ENCODE results near the gene ACTR5. TPM values are rescaled to one million over a fixed set of nuclear protein-coding genes. Genes with fewer than 3 reads are reported as not detected.

Gene ACTR5
- total and polyA plus RNA-seq, 2 of the 13 experiments (the other 11 are each of a cell fraction or from before 2014, with no cell fraction given), result 19.5 to 20.5 TPM

- Histone ChIP-seq H3K9ac (ENCODE audit: insufficient read depth, low read depth, low read length) (no peak overlapping the region), H2AFZ (ENCODE audit: low read length) (no peak overlapping the region), H3K36me3 (replicated peaks in 1 of 2; ENCODE audit: control insufficient read depth in 1 of 2, insufficient read depth in 2 of 2, low read length in 2 of 2) (no peaks in the 10 kb centered on the region), H4K20me1 (ENCODE audit: insufficient read depth, low read length) (peaks cover 8% of the 10 kb centered on the region; the same call in 1 of the 2 replicates), H3K9me3 (ENCODE audit: low read length) (no peaks in the 10 kb centered on the region), H3K79me2 (ENCODE audit: insufficient read depth, low read length) (no peaks in the 10 kb centered on the region), H3K4me2 (ENCODE audit: low read depth, low read length) (no peak overlapping the region), H3K4me3 (replicated peaks in 1 of 3; ENCODE audit: insufficient read depth in 1 of 3, low read depth in 2 of 3, low read length in 3 of 3) (no peak overlapping the region), H3K4me1 (ENCODE audit: insufficient read depth, low read length) (peaks cover 11% of the 10 kb centered on the region), H3K27me3 (ENCODE audit: control insufficient read depth in 1 of 2, insufficient read depth in 2 of 2, low read length in 2 of 2) (peaks cover 47 to 98% of the 10 kb centered on the region in 2 experiments), H3K27ac (ENCODE audit: extremely low read length, insufficient read depth, low read length) (no peak overlapping the region)
- intact Hi-C loops (cut with micrococcal nuclease; ENCODE audit: unreplicated experiment), result loop anchor here (1.0 to 5.0 kb wide), 3 partner anchors 25 to 322 kb away; no protein-coding TSS in a partner anchor
- DNase-seq (ENCODE audit: low spot score) (peak; percentile 75), FAIRE-seq (no peak), ATAC-seq (peak; percentile 84)
- ChIA-PET CTCF (ENCODE audit: low intra/inter-chr PET ratio, low total read pairs) (interaction anchor here (0.7 to 3.4 kb wide), 5 partner anchors 25 to 81 kb away, joined by 3 to 24 read pairs (median 9); no protein-coding TSS in a partner anchor), POLR2A (no interaction called here)
- in situ Hi-C loops (cut with HindIII; ENCODE audit: extremely low pct_ligation_motif_present, low pct_unique_long_range_greater_than_20kb), result loop anchor here (25.0 kb wide), 1 partner anchor 289 kb away; the partner anchor contains the start of gene SNHG17
- 43% methylated on average over 44 of the region's 53 CpGs for WGBS (ENCODE audit: low lambda C conversion rate)
- BruUV-seq (replicated peaks), result no TSS peak
- TF ChIP-seq CHCHD3 (CRISPR knock-in tag; IDR thresholded peaks at IDR 0.05), result no peak
- no peak; the same call in 1 of the 2 replicates for TF ChIP-seq ZNF552 (CRISPR knock-in tag; IDR thresholded peaks at IDR 0.05; ENCODE audit: borderline replicate concordance)
- TF ChIP-seq SRF (IDR thresholded peaks at IDR 0.05; ENCODE audit: low read depth, low read length), result 0 out of 2 replicates have a peak, but pooled peaks have one; percentile 10
- peak; percentile 46; the same call in 1 of the 2 replicates for TF ChIP-seq ZNF121 (CRISPR knock-in tag; IDR thresholded peaks at IDR 0.05)
- TF ChIP-seq, protein P1, sequence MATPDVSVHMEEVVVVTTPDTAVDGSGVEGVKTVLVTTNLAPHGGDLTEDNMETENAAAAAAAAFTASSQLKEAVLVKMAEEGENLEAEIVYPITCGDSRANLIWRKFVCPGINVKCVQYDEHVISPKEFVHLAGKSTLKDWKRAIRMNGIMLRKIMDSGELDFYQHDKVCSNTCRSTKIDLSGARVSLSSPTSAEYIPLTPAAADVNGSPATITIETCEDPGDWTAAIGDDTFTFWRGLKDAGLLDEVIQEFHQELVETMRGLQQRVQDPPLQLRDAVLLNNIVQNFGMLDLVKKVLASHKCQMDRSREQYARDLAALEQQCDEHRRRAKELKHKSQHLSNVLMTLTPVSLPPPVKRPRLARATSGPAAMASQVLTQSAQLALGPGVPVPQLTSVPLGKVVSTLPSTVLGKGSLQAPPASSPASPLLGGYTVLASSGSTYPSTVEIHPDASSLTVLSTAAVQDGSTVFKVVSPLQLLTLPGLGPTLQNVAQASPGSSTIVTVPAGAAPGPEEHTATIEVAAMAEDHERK (CRISPR knock-in tag; IDR thresholded peaks at IDR 0.05; ENCODE audit: low read depth), result no peak
- peak; percentile 72 for TF ChIP-seq SMC3 (IDR thresholded peaks at IDR 0.05; ENCODE audit: low read length)
- TF ChIP-seq FOXK1 (CRISPR knock-in tag; IDR thresholded peaks at IDR 0.05; ENCODE audit: borderline replicate concordance, low read depth), result 0 out of 2 replicates have a peak, but pooled peaks have one; percentile 18
- peak; percentile 40; the same call in 1 of the 2 replicates for TF ChIP-seq MTA1 (CRISPR knock-in tag; IDR thresholded peaks at IDR 0.05; ENCODE audit: borderline replicate concordance)
- 0 out of 2 replicates have a peak, but pooled peaks have one; percentile 58 for TF ChIP-seq ARHGAP35 (CRISPR knock-in tag; IDR thresholded peaks at IDR 0.05; ENCODE audit: borderline replicate concordance)
- 0 out of 2 replicates have a peak, but pooled peaks have one; percentile 22 for TF ChIP-seq HOXA3 (CRISPR knock-in tag; IDR thresholded peaks at IDR 0.05)
- TF ChIP-seq SALL2 (CRISPR knock-in tag; IDR thresholded peaks at IDR 0.05), result peak; percentile 70; the same call in 1 of the 2 replicates
- TF ChIP-seq NFKB2 (CRISPR knock-in tag; IDR thresholded peaks at IDR 0.05; ENCODE audit: borderline replicate concordance), result peak; percentile 75; the same call in 1 of the 2 replicates
- TF ChIP-seq GTF2F1 (IDR thresholded peaks at IDR 0.05; ENCODE audit: low read length), result no peak
- no peak for TF ChIP-seq CENPX (CRISPR knock-in tag; IDR thresholded peaks at IDR 0.05)
- TF ChIP-seq KLF16 (CRISPR knock-in tag; IDR thresholded peaks at IDR 0.05), result 0 out of 4 replicates have a peak, but pooled peaks of 1 of the 2 experiments have one; percentile 18
- TF ChIP-seq, protein P2, sequence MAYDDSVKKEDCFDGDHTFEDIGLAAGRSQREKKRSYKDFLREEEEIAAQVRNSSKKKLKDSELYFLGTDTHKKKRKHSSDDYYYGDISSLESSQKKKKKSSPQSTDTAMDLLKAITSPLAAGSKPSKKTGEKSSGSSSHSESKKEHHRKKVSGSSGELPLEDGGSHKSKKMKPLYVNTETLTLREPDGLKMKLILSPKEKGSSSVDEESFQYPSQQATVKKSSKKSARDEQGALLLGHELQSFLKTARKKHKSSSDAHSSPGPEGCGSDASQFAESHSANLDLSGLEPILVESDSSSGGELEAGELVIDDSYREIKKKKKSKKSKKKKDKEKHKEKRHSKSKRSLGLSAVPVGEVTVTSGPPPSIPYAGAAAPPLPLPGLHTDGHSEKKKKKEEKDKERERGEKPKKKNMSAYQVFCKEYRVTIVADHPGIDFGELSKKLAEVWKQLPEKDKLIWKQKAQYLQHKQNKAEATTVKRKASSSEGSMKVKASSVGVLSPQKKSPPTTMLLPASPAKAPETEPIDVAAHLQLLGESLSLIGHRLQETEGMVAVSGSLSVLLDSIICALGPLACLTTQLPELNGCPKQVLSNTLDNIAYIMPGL (CRISPR knock-in tag; IDR thresholded peaks at IDR 0.05; ENCODE audit: borderline replicate concordance in 1 of 2, low read depth in 1 of 2), result peak in 1 of 2 experiments; percentile 50; a peak in 1 of 4 replicates
These were observed 22.1 kb upstream of the ACTR5 start for GRCh38 chr20:38725931-38726803.
